Breast epithelium (tissue), 3 donors: ENCODE data around the gene CLC.

Experiments
- CTCF ChIP-seq, 3 donors: fragments of 450-650 bp; IDR thresholded peaks; one replicate each; pipeline ENCODE4 v1.5.1; 2016 to 2017; ENCODE audit warnings: antibody characterized with exemption in 3 of 3, mild to moderate bottlenecking in 3 of 3, moderate library complexity in 3 of 3
- POLR2A ChIP-seq: fragments of 450-650 bp; IDR thresholded peaks from one replicate; pipeline ENCODE4 v1.6.1; 2016; ENCODE audit warnings: antibody characterized with exemption, mild to moderate bottlenecking, moderate library complexity
- POLR2AphosphoS5 ChIP-seq, 3 donors: sonication (generic); formaldehyde crosslinking; IDR thresholded peaks; one replicate each; pipeline ENCODE4 v1.6.1; 2017; ENCODE audit warnings: antibody characterized with exemption in 3 of 3

GRCh38 chr19:39759457-39760184 is 21.8 kb upstream of the CLC start:
- TF ChIP-seq POLR2A = no peak
- TF ChIP-seq CTCF (IDR thresholded peaks at IDR 0.05) = no peak
- TF ChIP-seq POLR2AphosphoS5 (IDR thresholded peaks at IDR 0.05) = no peak
